Measurements from ENCODE around the gene STRBP.

Gene STRBP

DNA sequence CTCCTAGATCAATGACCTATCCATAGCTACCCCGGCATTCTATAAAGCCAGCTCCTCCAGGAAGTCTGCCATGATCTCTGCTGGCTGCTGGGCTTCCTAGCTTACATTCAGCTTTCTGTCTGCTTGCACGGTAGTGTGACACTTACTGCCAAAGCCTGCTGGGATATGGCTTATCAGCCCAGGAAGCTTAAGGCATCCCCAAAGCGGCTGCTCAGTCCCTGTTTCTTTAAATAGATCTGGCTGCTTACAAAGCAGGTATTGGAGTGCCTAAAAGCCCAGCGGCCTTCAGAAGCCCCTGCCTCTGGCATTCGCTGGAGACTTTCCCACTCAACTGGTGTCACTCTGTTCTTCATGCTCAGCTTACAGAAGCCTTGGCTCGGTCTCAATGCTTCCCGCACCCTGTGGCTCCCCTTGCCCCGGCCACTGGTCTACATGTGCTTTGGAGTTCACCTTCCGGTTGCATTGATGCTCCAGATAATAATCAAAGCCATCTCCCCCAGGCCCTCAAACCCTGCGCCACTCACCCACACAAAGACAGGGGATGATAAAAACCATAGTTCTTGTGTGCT, 31.3 kb upstream of the STRBP start:
- no peak for TF ChIP-seq ZFX (IDR thresholded peaks at IDR 0.05)
- TF ChIP-seq, protein P1, sequence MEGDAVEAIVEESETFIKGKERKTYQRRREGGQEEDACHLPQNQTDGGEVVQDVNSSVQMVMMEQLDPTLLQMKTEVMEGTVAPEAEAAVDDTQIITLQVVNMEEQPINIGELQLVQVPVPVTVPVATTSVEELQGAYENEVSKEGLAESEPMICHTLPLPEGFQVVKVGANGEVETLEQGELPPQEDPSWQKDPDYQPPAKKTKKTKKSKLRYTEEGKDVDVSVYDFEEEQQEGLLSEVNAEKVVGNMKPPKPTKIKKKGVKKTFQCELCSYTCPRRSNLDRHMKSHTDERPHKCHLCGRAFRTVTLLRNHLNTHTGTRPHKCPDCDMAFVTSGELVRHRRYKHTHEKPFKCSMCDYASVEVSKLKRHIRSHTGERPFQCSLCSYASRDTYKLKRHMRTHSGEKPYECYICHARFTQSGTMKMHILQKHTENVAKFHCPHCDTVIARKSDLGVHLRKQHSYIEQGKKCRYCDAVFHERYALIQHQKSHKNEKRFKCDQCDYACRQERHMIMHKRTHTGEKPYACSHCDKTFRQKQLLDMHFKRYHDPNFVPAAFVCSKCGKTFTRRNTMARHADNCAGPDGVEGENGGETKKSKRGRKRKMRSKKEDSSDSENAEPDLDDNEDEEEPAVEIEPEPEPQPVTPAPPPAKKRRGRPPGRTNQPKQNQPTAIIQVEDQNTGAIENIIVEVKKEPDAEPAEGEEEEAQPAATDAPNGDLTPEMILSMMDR (conservative IDR thresholded peaks at IDR 0.05): no peak
- H3K27ac ChIP-seq: no peak overlapping the region

DNA sequence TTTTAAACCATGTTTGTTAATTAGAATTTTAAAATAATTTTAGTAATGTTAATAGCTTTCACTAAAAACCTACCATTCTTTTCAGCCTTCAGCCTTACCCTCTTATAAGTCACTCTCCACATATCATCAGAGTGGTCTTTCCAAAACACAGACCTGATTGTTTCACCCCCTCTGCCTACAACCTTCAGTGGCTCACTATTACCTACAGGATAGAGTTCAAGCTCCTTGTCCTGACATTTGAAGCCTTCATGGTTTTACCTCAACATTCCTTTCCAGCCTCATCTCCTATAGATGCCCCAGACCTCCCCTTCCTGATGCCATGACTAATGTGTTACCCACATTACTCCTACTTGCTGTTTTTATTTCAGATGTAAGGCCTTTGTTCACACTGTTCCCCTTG, 27.8 kb upstream of the STRBP start:
- TF ChIP-seq, protein P1 (conservative IDR thresholded peaks at IDR 0.05): no peak
- no peak overlapping the region for H3K27ac ChIP-seq

DNA sequence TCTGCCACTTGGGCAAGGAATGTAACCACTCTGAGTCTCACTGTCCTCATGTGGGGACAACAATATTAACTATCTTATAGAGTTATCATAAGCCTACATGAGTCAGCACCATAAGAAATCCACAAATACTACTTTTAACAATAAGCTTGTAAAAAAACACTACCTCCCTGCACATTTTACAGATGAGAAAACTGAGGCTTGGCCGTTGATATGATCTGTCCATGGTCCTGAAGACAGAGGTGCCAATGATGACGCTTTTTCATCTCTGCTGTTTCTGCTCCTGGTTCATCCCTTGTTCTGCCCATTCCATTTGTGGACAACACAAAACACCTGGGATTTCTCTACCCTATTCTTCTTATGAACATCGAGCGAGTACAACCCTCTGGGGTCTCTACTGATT, 23.4 kb upstream of the STRBP start:
- TF ChIP-seq, protein P1 (conservative IDR thresholded peaks at IDR 0.05): no peak
- no peak for TF ChIP-seq ZFX (IDR thresholded peaks at IDR 0.05)
- H3K27ac ChIP-seq: no peak overlapping the region

DNA sequence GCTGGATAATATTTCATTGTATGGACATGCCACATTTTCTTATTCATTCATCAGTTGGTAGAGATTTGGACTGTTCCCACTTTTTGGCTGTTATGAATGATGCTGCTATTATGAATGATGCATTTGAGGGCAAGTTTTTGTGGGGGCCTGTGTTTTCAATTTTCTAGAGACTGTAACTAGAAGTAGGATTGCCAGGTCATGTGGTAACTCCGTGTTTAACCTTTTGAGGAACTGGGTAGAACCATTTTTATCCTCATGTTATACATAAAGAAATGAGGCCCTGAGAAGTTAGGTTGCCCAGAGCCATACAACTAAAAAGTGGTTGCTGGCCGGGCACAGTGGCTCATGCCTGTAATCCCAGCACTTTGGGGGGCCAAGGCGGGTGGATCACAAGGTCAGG, 22.4 kb upstream of the STRBP start:
- TF ChIP-seq, protein P1 (conservative IDR thresholded peaks at IDR 0.05): no peak
- no peak for TF ChIP-seq ZFX (IDR thresholded peaks at IDR 0.05)
- H3K27ac ChIP-seq: no peak overlapping the region

DNA sequence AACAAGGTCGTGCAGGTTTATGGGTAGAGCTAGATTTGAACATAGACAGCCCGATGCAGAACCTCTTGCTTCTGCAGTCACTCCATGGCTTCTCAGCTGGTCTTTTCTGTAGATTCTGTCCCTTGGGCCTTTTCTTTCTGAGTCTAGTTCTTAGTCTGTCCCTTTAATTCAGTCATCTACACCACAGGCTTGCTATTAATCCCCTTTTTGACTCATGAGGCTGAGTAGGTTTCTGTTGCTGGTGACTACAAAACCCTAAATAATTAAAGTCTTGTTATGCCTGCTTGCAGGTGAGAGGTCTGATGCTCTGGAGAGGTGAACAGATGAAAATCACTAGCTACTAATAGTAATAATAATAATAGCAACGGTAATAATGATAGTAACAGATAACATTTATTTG, 19.3 kb upstream of the STRBP start:
- H3K27ac ChIP-seq: no peak overlapping the region
- TF ChIP-seq, protein P1 (conservative IDR thresholded peaks at IDR 0.05): no peak
- no peak for TF ChIP-seq ZFX (IDR thresholded peaks at IDR 0.05)

DNA sequence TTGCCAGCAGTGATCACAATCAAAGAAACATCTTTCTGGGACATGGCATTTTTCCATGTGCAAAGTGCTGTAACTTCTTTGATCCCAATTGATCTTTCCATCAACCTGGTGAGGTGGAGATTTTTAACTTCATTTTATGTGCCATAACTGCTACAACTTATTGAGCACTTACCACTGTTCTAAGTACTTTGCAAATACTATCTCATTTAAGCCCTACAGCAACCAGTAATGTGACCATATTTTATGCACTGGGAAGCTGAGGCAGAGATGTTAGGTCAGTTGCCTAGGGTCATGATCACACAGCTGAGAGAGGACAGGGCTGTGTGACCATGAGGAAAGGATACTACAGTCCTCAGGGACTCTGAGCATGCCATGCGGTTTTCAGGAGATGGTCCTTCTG, 17.9 kb upstream of the STRBP start:
- no peak overlapping the region for H3K27ac ChIP-seq
- TF ChIP-seq, protein P1 (conservative IDR thresholded peaks at IDR 0.05): no peak
- no peak for TF ChIP-seq ZFX (IDR thresholded peaks at IDR 0.05)

DNA sequence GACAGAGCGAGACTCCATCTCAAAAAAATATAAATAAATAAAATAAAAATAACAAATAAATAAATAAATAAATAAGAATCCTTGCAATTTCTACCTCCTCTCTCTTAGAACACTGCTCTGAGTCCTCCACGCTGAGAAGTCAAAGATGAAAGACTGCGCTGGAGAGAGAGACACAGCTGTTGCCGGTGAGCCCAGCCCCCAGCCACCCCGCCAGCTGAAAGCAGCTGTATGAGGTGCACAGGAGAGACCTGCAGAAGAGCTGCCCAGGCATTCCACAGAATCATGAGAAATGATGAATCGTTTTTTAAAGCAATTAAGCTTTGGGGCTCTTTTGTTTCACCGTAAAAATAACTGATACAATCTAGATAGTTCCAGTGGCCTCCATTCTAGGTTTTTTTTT, 16.3 kb upstream of the STRBP start:
- TF ChIP-seq ZFX (IDR thresholded peaks at IDR 0.05): no peak
- TF ChIP-seq, protein P1 (conservative IDR thresholded peaks at IDR 0.05): no peak
- no peak overlapping the region for H3K27ac ChIP-seq
